ENCODE data around the gene ZGPAT. TPM values are rescaled to one million over a fixed set of nuclear protein-coding genes. Genes with fewer than 3 reads are reported as not detected.

The ZGPAT gene
- total and polyA plus RNA-seq, 2 of the 13 experiments (the other 11 are each of a cell fraction or from before 2014, with no cell fraction given): 23.0 to 41.9 TPM

DNA sequence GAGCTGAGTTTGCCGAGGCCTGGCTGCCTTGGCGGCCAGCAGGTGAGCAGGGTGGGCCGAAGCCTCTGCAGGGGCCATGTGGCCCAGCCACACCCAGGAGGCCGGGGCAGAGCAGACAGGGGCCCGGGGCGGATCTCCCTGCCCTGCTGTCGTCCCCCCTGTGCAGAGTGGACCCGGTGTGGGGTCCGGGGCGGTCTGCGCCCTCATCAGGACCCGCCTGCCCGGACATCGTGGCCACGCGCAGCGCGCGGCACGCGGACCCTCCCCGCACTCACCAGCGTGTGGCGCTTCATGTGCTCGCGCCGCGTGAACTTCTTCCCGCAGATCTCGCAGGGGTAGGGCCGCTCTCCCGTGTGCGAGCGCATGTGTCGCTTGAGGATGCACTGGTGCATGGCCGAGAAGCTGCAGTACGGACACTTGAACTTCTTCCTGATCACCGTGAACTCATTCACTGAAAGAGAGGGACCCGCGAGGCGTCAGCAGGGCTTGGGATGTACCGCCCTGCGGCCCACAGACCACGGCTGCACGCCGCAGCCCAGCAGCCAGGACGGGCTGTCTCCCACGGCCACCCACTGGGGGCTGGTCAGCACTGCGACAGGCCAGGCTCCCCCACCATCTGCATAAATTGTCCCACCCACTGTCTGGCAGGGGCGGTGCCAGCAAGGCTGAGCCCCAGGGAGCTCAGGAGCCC, 44.7 kb downstream of the ZGPAT start (continued):
- TF ChIP-seq, protein P1, sequence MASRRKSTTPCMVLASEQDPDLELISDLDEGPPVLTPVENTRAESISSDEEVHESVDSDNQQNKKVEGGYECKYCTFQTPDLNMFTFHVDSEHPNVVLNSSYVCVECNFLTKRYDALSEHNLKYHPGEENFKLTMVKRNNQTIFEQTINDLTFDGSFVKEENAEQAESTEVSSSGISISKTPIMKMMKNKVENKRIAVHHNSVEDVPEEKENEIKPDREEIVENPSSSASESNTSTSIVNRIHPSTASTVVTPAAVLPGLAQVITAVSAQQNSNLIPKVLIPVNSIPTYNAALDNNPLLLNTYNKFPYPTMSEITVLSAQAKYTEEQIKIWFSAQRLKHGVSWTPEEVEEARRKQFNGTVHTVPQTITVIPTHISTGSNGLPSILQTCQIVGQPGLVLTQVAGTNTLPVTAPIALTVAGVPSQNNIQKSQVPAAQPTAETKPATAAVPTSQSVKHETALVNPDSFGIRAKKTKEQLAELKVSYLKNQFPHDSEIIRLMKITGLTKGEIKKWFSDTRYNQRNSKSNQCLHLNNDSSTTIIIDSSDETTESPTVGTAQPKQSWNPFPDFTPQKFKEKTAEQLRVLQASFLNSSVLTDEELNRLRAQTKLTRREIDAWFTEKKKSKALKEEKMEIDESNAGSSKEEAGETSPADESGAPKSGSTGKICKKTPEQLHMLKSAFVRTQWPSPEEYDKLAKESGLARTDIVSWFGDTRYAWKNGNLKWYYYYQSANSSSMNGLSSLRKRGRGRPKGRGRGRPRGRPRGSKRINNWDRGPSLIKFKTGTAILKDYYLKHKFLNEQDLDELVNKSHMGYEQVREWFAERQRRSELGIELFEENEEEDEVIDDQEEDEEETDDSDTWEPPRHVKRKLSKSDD (CRISPR knock-in tag; IDR thresholded peaks at IDR 0.05; ENCODE audit: low read depth): peak; percentile 89; the same call in 1 of the 2 replicates
- TF ChIP-seq TAF1 (CRISPR knock-in tag; IDR thresholded peaks at IDR 0.05) (no peak), GATAD1 (CRISPR knock-in tag; IDR thresholded peaks at IDR 0.05) (no peak), PTBP1 (IDR thresholded peaks at IDR 0.05; ENCODE audit: low read depth, low read length, poor library complexity, severe bottlenecking) (no peak), TCF7 (IDR thresholded peaks at IDR 0.05; ENCODE audit: low read depth) (no peak), REXO4 (CRISPR knock-in tag; IDR thresholded peaks at IDR 0.05; ENCODE audit: borderline replicate concordance) (no peak), ZNF644 (CRISPR knock-in tag; IDR thresholded peaks at IDR 0.05; ENCODE audit: low read depth) (no peak), ZNF136 (CRISPR knock-in tag; IDR thresholded peaks at IDR 0.05; ENCODE audit: low read depth) (no peak), FOXC1 (CRISPR knock-in tag; IDR thresholded peaks at IDR 0.05; ENCODE audit: borderline replicate concordance) (no peak), PCBP1 (IDR thresholded peaks at IDR 0.05; ENCODE audit: borderline replicate concordance, low read depth, low read length) (no peak), NKX3-1 (CRISPR knock-in tag; IDR thresholded peaks at IDR 0.05) (no peak), ZNF567 (CRISPR knock-in tag; IDR thresholded peaks at IDR 0.05; ENCODE audit: borderline replicate concordance) (no peak), KAT7 (CRISPR knock-in tag; IDR thresholded peaks at IDR 0.05; ENCODE audit: borderline replicate concordance) (no peak), MTA1 (CRISPR knock-in tag; IDR thresholded peaks at IDR 0.05; ENCODE audit: borderline replicate concordance) (0 out of 2 replicates have a peak, but pooled peaks have one; percentile 33)
- TF ChIP-seq, protein P2, sequence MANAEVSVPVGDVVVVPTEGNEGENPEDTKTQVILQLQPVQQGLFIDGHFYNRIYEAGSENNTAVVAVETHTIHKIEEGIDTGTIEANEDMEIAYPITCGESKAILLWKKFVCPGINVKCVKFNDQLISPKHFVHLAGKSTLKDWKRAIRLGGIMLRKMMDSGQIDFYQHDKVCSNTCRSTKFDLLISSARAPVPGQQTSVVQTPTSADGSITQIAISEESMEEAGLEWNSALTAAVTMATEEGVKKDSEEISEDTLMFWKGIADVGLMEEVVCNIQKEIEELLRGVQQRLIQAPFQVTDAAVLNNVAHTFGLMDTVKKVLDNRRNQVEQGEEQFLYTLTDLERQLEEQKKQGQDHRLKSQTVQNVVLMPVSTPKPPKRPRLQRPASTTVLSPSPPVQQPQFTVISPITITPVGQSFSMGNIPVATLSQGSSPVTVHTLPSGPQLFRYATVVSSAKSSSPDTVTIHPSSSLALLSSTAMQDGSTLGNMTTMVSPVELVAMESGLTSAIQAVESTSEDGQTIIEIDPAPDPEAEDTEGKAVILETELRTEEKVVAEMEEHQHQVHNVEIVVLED (CRISPR knock-in tag; IDR thresholded peaks at IDR 0.05; ENCODE audit: borderline replicate concordance): no peak
- TF ChIP-seq, protein P3, sequence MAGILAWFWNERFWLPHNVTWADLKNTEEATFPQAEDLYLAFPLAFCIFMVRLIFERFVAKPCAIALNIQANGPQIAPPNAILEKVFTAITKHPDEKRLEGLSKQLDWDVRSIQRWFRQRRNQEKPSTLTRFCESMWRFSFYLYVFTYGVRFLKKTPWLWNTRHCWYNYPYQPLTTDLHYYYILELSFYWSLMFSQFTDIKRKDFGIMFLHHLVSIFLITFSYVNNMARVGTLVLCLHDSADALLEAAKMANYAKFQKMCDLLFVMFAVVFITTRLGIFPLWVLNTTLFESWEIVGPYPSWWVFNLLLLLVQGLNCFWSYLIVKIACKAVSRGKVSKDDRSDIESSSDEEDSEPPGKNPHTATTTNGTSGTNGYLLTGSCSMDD (CRISPR knock-in tag; IDR thresholded peaks at IDR 0.05): no peak
- TF ChIP-seq, protein P4, sequence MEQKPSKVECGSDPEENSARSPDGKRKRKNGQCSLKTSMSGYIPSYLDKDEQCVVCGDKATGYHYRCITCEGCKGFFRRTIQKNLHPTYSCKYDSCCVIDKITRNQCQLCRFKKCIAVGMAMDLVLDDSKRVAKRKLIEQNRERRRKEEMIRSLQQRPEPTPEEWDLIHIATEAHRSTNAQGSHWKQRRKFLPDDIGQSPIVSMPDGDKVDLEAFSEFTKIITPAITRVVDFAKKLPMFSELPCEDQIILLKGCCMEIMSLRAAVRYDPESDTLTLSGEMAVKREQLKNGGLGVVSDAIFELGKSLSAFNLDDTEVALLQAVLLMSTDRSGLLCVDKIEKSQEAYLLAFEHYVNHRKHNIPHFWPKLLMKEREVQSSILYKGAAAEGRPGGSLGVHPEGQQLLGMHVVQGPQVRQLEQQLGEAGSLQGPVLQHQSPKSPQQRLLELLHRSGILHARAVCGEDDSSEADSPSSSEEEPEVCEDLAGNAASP (CRISPR knock-in tag; IDR thresholded peaks at IDR 0.05; ENCODE audit: borderline replicate concordance): no peak
- TF ChIP-seq, protein P5, sequence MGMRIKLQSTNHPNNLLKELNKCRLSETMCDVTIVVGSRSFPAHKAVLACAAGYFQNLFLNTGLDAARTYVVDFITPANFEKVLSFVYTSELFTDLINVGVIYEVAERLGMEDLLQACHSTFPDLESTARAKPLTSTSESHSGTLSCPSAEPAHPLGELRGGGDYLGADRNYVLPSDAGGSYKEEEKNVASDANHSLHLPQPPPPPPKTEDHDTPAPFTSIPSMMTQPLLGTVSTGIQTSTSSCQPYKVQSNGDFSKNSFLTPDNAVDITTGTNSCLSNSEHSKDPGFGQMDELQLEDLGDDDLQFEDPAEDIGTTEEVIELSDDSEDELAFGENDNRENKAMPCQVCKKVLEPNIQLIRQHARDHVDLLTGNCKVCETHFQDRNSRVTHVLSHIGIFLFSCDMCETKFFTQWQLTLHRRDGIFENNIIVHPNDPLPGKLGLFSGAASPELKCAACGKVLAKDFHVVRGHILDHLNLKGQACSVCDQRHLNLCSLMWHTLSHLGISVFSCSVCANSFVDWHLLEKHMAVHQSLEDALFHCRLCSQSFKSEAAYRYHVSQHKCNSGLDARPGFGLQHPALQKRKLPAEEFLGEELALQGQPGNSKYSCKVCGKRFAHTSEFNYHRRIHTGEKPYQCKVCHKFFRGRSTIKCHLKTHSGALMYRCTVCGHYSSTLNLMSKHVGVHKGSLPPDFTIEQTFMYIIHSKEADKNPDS (CRISPR knock-in tag; IDR thresholded peaks at IDR 0.05): no peak
- TF ChIP-seq, protein P6, sequence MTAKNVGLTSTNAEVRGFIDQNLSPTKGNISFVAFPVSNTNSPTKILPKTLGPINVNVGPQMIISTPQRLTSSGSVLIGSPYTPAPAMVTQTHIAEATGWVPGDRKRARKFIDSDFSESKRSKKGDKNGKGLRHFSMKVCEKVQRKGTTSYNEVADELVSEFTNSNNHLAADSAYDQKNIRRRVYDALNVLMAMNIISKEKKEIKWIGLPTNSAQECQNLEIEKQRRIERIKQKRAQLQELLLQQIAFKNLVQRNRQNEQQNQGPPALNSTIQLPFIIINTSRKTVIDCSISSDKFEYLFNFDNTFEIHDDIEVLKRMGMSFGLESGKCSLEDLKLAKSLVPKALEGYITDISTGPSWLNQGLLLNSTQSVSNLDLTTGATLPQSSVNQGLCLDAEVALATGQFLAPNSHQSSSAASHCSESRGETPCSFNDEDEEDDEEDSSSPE (CRISPR knock-in tag; IDR thresholded peaks at IDR 0.05): no peak
